DND-41 (cell line): Measurements from ENCODE around the gene RHOB.

Source experiments
- ATAC-seq: fragments of 200-7000 bp; cut with Tn5 transposase; 3 replicates; pipeline ENCODE4 v1.9.1; 2021; ENCODE audit warnings: low read depth; ENCODE audit not compliant: insufficient read depth
- DNase-seq: peaks from one replicate; pipeline ENCODE4 v3.0.0-alpha.2; 2020
- H2AFZ ChIP-seq: 2 replicates; pipeline ENCODE4 v1.6.0; 2012; ENCODE audit warnings: low read depth, low read length
- H3K27ac ChIP-seq: 2 replicates; pipeline ENCODE4 v1.5.1; 2012; ENCODE audit warnings: low read length, inconsistent platforms
- H3K27me3 ChIP-seq: fragments of 200-600 bp; sonication (generic); 2 replicates; pipeline ENCODE4 v1.6.0; 2012; ENCODE audit warnings: low read length, mild to moderate bottlenecking, inconsistent platforms; ENCODE audit not compliant: insufficient read depth, poor library complexity
- H3K36me3 ChIP-seq: 2 replicates; pipeline ENCODE4 v1.5.1; 2012; ENCODE audit warnings: low read length, inconsistent platforms; ENCODE audit not compliant: insufficient read depth
- H3K4me1 ChIP-seq: 2 replicates; pipeline ENCODE4 v1.5.1; 2012; ENCODE audit warnings: mild to moderate bottlenecking, low read length; ENCODE audit not compliant: insufficient read depth
- H3K4me2 ChIP-seq: 2 replicates; pipeline ENCODE4 v1.6.0; 2012; ENCODE audit warnings: mild to moderate bottlenecking, moderate library complexity, low read length, inconsistent platforms; ENCODE audit not compliant: insufficient read depth
- H3K4me3 ChIP-seq, 2 experiments: fragments of 200-600 bp in 1 of 2; shearing (Covaris generic) in 1 of 2; 2 replicates each; pipeline ENCODE4 v1.5.1; 2012 to 2016; ENCODE audit warnings: inconsistent platforms in 2 of 2, low read length in 2 of 2, mild to moderate bottlenecking in 2 of 2, low read depth in 1 of 2, moderate library complexity in 1 of 2
- H3K79me2 ChIP-seq: 2 replicates; pipeline ENCODE4 v1.6.0; 2012; ENCODE audit warnings: low read length, inconsistent platforms; ENCODE audit not compliant: insufficient read depth
- H3K9ac ChIP-seq: 2 replicates; pipeline ENCODE4 v1.6.0; 2012; ENCODE audit warnings: low read depth, mild to moderate bottlenecking, inconsistent platforms, low read length, moderate library complexity
- H3K9me3 ChIP-seq: 2 replicates; pipeline ENCODE4 v1.5.1; 2012; ENCODE audit warnings: low read length, moderate library complexity, mild to moderate bottlenecking, inconsistent platforms; ENCODE audit not compliant: insufficient read depth, severe bottlenecking
- H4K20me1 ChIP-seq: 2 replicates; pipeline ENCODE4 v1.6.0; 2012; ENCODE audit warnings: low read length; ENCODE audit not compliant: insufficient read depth
- EZH2 ChIP-seq: IDR thresholded peaks from 3 replicates; pipeline ENCODE4 v1.6.1; 2012; ENCODE audit warnings: borderline replicate concordance, low read depth, mild to moderate bottlenecking, moderate library complexity, low read length, inconsistent platforms; ENCODE audit not compliant: severe bottlenecking
- TF ChIP-seq, protein P1 (sequence below): IDR thresholded peaks from 2 replicates; pipeline ENCODE4 v1.5.1; 2012; ENCODE audit warnings: borderline replicate concordance, low read length, moderate library complexity, mild to moderate bottlenecking; ENCODE audit not compliant: poor library complexity, severe bottlenecking; ENCODE audit errors: extremely low read depth

RHOB gene

DNA sequence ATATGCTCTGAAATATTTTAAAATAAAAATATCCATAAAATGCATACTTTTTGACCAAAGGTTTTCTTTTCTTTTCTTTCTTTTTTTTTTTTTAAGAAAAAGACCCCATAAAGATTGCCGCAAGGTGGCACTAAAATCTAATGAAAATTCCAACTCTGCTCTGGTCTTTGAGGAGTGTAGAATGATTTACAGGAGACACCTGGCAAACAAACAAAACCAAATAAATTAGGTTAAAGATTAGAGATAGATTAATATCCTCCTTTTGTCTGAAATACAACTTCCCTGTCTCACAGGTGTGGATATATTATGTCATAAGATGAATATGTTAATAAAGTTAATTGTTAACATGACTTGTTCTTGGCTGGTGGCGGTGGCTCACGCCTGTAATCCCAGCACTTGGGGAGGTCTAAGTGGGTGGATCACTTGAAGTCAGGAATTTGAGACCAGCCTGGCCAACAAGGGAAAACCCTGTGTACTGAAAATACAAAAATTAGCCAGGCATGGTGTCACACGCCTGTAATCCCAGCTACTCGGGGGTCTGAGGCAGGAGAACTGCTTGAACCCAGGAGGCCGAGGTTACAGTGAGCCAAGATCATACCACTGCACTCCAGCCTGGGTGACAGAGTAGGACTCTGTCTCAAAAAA is 3.5 kb upstream of the RHOB start:
- H3K4me1 ChIP-seq, result no peaks in the 10 kb centered on the region
- no peak overlapping the region for H3K9ac ChIP-seq
- H3K36me3 ChIP-seq, result no peaks in the 10 kb centered on the region
- no peak overlapping the region for H3K4me3 ChIP-seq
- H3K27ac ChIP-seq, result no peak overlapping the region
- H3K9me3 ChIP-seq, result no peaks in the 10 kb centered on the region
- no peaks in the 10 kb centered on the region for H4K20me1 ChIP-seq
- H3K4me2 ChIP-seq, result no peak overlapping the region
- H3K27me3 ChIP-seq, result no peaks in the 10 kb centered on the region
- H3K79me2 ChIP-seq, result no peaks in the 10 kb centered on the region
- no peak overlapping the region for H2AFZ ChIP-seq
- TF ChIP-seq, protein P1, sequence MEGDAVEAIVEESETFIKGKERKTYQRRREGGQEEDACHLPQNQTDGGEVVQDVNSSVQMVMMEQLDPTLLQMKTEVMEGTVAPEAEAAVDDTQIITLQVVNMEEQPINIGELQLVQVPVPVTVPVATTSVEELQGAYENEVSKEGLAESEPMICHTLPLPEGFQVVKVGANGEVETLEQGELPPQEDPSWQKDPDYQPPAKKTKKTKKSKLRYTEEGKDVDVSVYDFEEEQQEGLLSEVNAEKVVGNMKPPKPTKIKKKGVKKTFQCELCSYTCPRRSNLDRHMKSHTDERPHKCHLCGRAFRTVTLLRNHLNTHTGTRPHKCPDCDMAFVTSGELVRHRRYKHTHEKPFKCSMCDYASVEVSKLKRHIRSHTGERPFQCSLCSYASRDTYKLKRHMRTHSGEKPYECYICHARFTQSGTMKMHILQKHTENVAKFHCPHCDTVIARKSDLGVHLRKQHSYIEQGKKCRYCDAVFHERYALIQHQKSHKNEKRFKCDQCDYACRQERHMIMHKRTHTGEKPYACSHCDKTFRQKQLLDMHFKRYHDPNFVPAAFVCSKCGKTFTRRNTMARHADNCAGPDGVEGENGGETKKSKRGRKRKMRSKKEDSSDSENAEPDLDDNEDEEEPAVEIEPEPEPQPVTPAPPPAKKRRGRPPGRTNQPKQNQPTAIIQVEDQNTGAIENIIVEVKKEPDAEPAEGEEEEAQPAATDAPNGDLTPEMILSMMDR, result peak; percentile 51
- no peak for TF ChIP-seq EZH2
- no peak for DNase-seq
- ATAC-seq, result no peak

DNA sequence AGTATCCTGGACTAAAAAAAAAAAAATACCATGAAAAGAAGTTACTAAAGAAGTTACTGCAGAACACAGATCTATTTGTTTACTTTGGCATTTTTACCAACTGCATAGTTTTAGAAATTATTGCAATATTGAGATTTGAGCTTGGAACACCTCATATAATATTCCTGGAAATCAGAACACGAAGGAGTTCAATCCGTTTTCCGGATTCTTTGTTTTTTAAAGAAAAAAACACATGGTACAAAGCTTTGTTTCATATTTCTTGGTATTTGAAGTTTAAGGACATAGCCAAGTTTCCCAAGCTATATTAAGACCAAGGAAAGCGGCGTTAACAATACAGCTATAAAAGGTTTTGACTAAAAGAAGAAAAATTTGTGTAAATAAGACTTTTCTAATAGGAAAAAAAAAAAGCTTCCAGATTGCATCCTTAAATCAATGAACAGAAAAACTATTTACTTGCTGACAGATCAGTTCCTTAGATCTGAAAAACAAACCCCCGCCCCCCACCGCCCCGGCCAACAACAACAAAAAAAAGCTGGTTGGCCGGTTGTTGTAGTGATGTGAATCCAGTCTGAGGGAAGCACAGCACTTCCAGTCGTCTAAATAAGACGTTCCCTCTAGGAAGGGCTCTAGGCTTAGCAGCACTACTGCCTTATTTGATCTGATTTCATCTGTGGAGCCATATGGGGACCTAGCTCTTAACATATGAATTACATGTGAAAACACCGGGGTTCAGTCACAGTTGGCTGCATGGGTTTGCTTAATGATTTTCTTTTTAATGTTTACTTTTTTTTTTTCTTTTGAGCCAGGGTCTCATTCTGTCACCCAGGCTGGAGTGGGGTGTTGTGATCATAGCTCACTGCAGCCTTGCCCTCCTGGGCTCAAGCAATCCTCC is 2.5 kb upstream of the RHOB start:
- H3K27ac ChIP-seq, result no peak overlapping the region
- H3K4me2 ChIP-seq, result no peak overlapping the region
- H3K4me1 ChIP-seq, result no peaks in the 10 kb centered on the region
- TF ChIP-seq, protein P1, result no peak
- no peak for TF ChIP-seq EZH2
- H3K79me2 ChIP-seq, result no peaks in the 10 kb centered on the region
- ATAC-seq, result no peak
- no peaks in the 10 kb centered on the region for H4K20me1 ChIP-seq
- DNase-seq, result no peak
- no peaks in the 10 kb centered on the region for H3K36me3 ChIP-seq
- H3K4me3 ChIP-seq, result no peak overlapping the region
- no peak overlapping the region for H3K9ac ChIP-seq
- H3K9me3 ChIP-seq, result no peaks in the 10 kb centered on the region
- no peak overlapping the region for H2AFZ ChIP-seq
- H3K27me3 ChIP-seq, result no peaks in the 10 kb centered on the region

DNA sequence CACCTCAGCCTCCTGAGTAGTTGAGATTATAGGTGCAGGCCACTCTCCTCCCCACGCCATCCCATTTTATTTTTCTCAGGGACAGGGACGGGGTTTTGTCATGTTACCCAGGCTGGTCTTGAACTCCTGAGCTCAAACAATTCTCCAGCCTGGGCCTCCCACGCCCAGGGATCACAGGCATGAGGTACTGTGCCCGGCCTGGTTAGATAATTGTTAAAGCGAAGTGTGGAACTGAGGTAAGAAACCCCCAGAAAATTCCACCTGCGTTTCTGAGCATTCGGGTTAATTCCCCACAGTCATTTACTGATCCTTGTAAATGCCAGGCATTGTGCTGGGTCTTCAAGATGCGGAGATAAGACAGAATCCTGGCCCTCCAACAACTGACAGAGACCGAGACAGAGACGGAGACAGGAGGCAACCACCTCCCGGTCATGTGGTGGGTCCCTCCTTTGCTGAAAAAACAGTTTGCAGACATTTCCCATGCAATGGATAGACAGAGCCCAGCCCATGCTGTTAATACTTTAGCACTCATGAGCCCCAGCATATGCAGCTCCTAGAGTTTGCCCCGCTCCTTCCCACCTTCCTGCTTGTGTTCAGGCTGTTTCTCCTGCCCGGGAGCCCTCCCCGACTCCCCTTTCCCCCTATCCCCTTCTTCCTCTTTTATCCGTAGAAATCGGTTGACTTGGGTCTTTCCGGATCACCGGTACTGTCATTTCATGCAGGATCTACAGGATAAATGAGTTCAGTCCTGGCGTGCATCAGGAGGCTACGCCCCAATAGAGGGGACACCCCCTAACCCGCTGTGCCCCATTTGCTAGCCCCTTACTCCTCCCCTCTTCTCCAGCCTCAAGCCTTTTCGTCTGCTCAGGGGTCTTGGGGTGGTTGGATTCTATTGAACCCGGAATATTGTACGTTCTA is 1.6 kb upstream of the RHOB start:
- H3K4me2 ChIP-seq, result no peak overlapping the region
- H3K4me3 ChIP-seq, result no peak overlapping the region
- no peaks in the 10 kb centered on the region for H3K27me3 ChIP-seq
- ATAC-seq (no peak), DNase-seq (no peak)
- H3K9me3 ChIP-seq, result no peaks in the 10 kb centered on the region
- no peaks in the 10 kb centered on the region for H3K36me3 ChIP-seq
- no peaks in the 10 kb centered on the region for H3K79me2 ChIP-seq
- no peaks in the 10 kb centered on the region for H3K4me1 ChIP-seq
- H2AFZ ChIP-seq, result no peak overlapping the region
- H3K9ac ChIP-seq, result no peak overlapping the region
- TF ChIP-seq, protein P1, result no peak
- TF ChIP-seq EZH2, result no peak
- no peak overlapping the region for H3K27ac ChIP-seq
- no peaks in the 10 kb centered on the region for H4K20me1 ChIP-seq
